ENCODE measurements around the gene TMEM253. TPM values are rescaled to one million over a fixed set of nuclear protein-coding genes. Genes with fewer than 3 reads are reported as not detected.
A peak's percentile ranks its signal among the peaks of the same experiment; 100 is the strongest.

Gene TMEM253
- polyA plus RNA-seq, 1 of the 3 experiments (the other 2 are of a cell fraction), result 0.82 TPM

DNA sequence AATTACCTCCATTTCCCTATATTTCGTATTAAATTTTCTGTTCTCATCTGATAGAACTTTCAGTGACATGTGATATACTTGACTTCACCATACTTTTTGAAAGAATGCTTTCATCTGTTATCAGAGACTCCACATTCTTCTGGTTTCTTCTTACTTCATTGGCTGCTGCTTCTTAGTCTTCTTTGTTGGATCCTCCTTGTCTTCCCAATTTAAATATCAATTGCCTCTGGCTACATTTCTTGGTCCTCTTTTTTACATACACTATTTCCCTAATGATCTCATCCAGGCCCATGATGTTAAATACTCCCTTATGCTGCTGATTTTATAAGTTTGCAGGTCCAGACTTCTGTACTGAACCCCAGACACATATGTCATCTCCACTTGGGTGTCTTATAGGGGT is 33.0 kb downstream of the TMEM253 start:
- H3K4me2 ChIP-seq, result no peak overlapping the region
- TF ChIP-seq, protein P1, sequence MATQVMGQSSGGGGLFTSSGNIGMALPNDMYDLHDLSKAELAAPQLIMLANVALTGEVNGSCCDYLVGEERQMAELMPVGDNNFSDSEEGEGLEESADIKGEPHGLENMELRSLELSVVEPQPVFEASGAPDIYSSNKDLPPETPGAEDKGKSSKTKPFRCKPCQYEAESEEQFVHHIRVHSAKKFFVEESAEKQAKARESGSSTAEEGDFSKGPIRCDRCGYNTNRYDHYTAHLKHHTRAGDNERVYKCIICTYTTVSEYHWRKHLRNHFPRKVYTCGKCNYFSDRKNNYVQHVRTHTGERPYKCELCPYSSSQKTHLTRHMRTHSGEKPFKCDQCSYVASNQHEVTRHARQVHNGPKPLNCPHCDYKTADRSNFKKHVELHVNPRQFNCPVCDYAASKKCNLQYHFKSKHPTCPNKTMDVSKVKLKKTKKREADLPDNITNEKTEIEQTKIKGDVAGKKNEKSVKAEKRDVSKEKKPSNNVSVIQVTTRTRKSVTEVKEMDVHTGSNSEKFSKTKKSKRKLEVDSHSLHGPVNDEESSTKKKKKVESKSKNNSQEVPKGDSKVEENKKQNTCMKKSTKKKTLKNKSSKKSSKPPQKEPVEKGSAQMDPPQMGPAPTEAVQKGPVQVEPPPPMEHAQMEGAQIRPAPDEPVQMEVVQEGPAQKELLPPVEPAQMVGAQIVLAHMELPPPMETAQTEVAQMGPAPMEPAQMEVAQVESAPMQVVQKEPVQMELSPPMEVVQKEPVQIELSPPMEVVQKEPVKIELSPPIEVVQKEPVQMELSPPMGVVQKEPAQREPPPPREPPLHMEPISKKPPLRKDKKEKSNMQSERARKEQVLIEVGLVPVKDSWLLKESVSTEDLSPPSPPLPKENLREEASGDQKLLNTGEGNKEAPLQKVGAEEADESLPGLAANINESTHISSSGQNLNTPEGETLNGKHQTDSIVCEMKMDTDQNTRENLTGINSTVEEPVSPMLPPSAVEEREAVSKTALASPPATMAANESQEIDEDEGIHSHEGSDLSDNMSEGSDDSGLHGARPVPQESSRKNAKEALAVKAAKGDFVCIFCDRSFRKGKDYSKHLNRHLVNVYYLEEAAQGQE (IDR thresholded peaks at IDR 0.05; ENCODE audit: low read depth, low read length), result no peak
- TF ChIP-seq, protein P2, sequence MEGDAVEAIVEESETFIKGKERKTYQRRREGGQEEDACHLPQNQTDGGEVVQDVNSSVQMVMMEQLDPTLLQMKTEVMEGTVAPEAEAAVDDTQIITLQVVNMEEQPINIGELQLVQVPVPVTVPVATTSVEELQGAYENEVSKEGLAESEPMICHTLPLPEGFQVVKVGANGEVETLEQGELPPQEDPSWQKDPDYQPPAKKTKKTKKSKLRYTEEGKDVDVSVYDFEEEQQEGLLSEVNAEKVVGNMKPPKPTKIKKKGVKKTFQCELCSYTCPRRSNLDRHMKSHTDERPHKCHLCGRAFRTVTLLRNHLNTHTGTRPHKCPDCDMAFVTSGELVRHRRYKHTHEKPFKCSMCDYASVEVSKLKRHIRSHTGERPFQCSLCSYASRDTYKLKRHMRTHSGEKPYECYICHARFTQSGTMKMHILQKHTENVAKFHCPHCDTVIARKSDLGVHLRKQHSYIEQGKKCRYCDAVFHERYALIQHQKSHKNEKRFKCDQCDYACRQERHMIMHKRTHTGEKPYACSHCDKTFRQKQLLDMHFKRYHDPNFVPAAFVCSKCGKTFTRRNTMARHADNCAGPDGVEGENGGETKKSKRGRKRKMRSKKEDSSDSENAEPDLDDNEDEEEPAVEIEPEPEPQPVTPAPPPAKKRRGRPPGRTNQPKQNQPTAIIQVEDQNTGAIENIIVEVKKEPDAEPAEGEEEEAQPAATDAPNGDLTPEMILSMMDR (IDR thresholded peaks at IDR 0.05), result no peak
- TF ChIP-seq FOXM1 (IDR thresholded peaks at IDR 0.05; ENCODE audit: low read depth) (no peak), MXI1 (IDR thresholded peaks at IDR 0.05; ENCODE audit: low read depth, low read length) (no peak), SMC3 (IDR thresholded peaks at IDR 0.05; ENCODE audit: low read depth, low read length) (no peak), POLR2AphosphoS5 (IDR thresholded peaks at IDR 0.05; ENCODE audit: low read depth, low read length) (no peak), FOXJ3 (CRISPR knock-in tag; IDR thresholded peaks at IDR 0.05) (no peak)
- TF ChIP-seq, protein P3, sequence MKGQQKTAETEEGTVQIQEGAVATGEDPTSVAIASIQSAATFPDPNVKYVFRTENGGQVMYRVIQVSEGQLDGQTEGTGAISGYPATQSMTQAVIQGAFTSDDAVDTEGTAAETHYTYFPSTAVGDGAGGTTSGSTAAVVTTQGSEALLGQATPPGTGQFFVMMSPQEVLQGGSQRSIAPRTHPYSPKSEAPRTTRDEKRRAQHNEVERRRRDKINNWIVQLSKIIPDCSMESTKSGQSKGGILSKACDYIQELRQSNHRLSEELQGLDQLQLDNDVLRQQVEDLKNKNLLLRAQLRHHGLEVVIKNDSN (IDR thresholded peaks at IDR 0.05; ENCODE audit: borderline replicate concordance, low read depth), result no peak
- H3K79me2 ChIP-seq (ENCODE audit: insufficient read depth), result no peaks in the 10 kb centered on the region
- no peak overlapping the region for H3K27ac ChIP-seq (ENCODE audit: low read depth in 2 of 2, low read length in 1 of 2)
- H3K9ac ChIP-seq, result no peak overlapping the region
- no peaks in the 10 kb centered on the region for H3K4me1 ChIP-seq (ENCODE audit: control insufficient read depth in 1 of 2, insufficient read depth in 2 of 2, low read depth in 1 of 2, low read length in 1 of 2)
- H4K20me1 ChIP-seq (ENCODE audit: insufficient read depth), result no peaks in the 10 kb centered on the region
- no peaks in the 10 kb centered on the region for H3K36me3 ChIP-seq (replicated peaks in 1 of 2; ENCODE audit: control insufficient read depth in 1 of 2, insufficient read depth in 2 of 2, low read length in 1 of 2)
- H3K9me3 ChIP-seq, result no peaks in the 10 kb centered on the region
- no peak overlapping the region for H3K4me3 ChIP-seq (ENCODE audit: low read depth in 2 of 2, low read length in 1 of 2)
- no peak for DNase-seq
- POLR2A ChIA-PET, result no interaction called here
- H3K27me3 ChIP-seq (ENCODE audit: insufficient read depth), result peaks cover 6% of the 10 kb centered on the region; the same call in 1 of the 2 replicates
- CTCF ChIA-PET, result no interaction called here
- WGBS (ENCODE audit: low lambda C conversion rate), result 8% methylated on average over 1 of the region's 1 CpG
- no peaks in the 10 kb centered on the region for H3K9me2 ChIP-seq
- H2AFZ ChIP-seq (ENCODE audit: low read depth), result no peak overlapping the region
- no peaks in the 10 kb centered on the region for H3F3A ChIP-seq (replicated peaks; ENCODE audit: insufficient read depth)

DNA sequence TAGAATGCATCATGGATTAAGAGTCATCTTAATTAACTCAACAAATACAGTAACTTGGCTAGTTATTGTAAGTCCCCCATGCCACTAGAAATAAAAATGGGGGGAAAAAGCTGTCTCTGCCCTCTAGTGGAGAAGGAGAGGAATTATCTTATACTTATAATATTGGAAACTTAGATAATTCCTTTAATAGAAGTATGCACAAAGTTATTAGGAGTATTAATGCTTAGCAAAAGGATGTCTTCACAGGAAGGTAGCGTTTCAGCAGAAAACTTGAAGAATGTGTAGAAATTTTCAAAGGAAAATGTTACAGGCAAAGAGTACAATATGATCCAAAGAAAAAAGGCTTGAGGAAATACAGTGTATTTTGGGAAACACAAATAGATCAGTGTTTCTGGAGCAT is 35.2 kb downstream of the TMEM253 start:
- no peaks in the 10 kb centered on the region for H3K4me1 ChIP-seq (ENCODE audit: control insufficient read depth in 1 of 2, insufficient read depth in 2 of 2, low read depth in 1 of 2, low read length in 1 of 2)
- H3K9ac ChIP-seq, result no peak overlapping the region
- H3K9me2 ChIP-seq, result no peaks in the 10 kb centered on the region
- H3K4me3 ChIP-seq (ENCODE audit: low read depth in 2 of 2, low read length in 1 of 2), result peak overlapping the region in 1 of 2 experiments; percentile 20; a peak in 1 of 4 replicates
- no peak overlapping the region for H3K27ac ChIP-seq (ENCODE audit: low read depth in 2 of 2, low read length in 1 of 2)
- POLR2A ChIA-PET, result no interaction called here
- H3K79me2 ChIP-seq (ENCODE audit: insufficient read depth), result no peaks in the 10 kb centered on the region
- TF ChIP-seq GATA2 (CRISPR knock-in tag; IDR thresholded peaks at IDR 0.05), result no peak
- TF ChIP-seq RAD21 (IDR thresholded peaks at IDR 0.05; ENCODE audit: low read length), result peak; percentile 44; the same call in 1 of the 2 replicates
- TF ChIP-seq, protein P2 (IDR thresholded peaks at IDR 0.05), result peak; percentile 77
- H3F3A ChIP-seq (replicated peaks; ENCODE audit: insufficient read depth), result no peaks in the 10 kb centered on the region
- no peak overlapping the region for H3K4me2 ChIP-seq
- peak; percentile 51 for DNase-seq
- peaks cover 6% of the 10 kb centered on the region; the same call in 1 of the 2 replicates for H3K27me3 ChIP-seq (ENCODE audit: insufficient read depth)
- H2AFZ ChIP-seq (ENCODE audit: low read depth), result no peak overlapping the region
- H3K9me3 ChIP-seq, result no peaks in the 10 kb centered on the region
- CTCF ChIA-PET, result interaction anchor here (0.8 to 4.5 kb wide), 24 partner anchors 8 to 165 kb away, joined by 3 to 24 read pairs (median 4); partner anchors contain the start of gene OR5AU1
- WGBS (ENCODE audit: low lambda C conversion rate), result 0% methylated on average over 1 of the region's 1 CpG
- H4K20me1 ChIP-seq (ENCODE audit: insufficient read depth), result no peaks in the 10 kb centered on the region
- H3K36me3 ChIP-seq (replicated peaks in 1 of 2; ENCODE audit: control insufficient read depth in 1 of 2, insufficient read depth in 2 of 2, low read length in 1 of 2), result no peaks in the 10 kb centered on the region
